ENCODE measurements around the gene RBPMS2. TPM values are rescaled to one million over a fixed set of nuclear protein-coding genes. Genes with fewer than 3 reads are reported as not detected.
A peak's percentile ranks its signal among the peaks of the same experiment; 100 is the strongest.
"Not testable (repeated sequence)": the region's sequence is repeated elsewhere in the genome, so short reads cannot be mapped to it uniquely, and the experiment has no call there.

RBPMS2 gene
- under 1 TPM in 1 of 2 experiments, not detected in 1; 0.10 TPM for total RNA-seq

- DNase-seq = no peak
- Mint-ChIP-seq H3K4me1 (peaks cover 7% of the 10 kb centered on the region), H3K27me3 (peaks cover 72% of the 10 kb centered on the region), H3K36me3 (ENCODE audit: low read depth) (no peaks in the 10 kb centered on the region), H3K27ac (no peak within 1 kb of the TSS), H3K9me3 (no peaks in the 10 kb centered on the region), H3K4me3 (peak within 1 kb of the TSS; percentile 62)
- ChIA-PET CTCF (no interaction called here), POLR2A (no interaction called here)
Measured at GRCh38 chr15:64775551-64776401, at the start of gene RBPMS2. TSS of gene RBPMS2 (minus strand) at chr15:64775589. CDS start at chr15:64775319, 270 bp downstream.

DNA sequence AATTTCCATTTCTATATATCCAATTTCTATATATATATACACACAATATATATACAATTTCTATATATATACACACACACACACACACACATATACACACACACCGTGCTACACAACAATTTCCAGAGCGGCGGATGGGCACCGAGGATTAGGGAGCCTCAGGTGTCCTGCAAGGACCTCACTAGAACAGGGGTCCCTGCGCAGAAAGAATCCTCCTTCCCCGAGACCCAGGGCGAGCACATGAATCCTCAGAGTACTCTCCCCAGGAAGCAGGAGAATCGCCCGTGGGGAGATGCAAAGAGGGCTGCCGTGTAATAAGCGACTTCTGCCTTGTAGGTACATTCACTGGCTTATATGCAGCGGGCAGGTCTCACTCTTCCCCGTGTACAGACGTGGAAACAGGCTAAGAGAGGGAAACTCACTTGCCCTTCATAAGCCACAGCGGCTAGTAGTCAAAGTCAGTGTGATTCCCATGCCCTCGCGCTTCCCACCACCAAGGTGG is 49.6 kb upstream of the RBPMS2 start:
- Mint-ChIP-seq H3K27me3 (no peaks in the 10 kb centered on the region), H3K36me3 (ENCODE audit: low read depth) (peaks cover 20% of the 10 kb centered on the region), H3K4me1 (peaks cover 38% of the 10 kb centered on the region), H3K9me3 (no peaks in the 10 kb centered on the region), H3K27ac (peak overlapping the region; percentile 93), H3K4me3 (peak overlapping the region; percentile 80)
- ChIA-PET CTCF (interaction anchor here (0.7 to 2.5 kb wide), 5 partner anchors 10 to 69 kb away, joined by 3 to 26 read pairs (median 4); no protein-coding TSS in a partner anchor), POLR2A (no interaction called here)
- DNase-seq = peak; percentile 30

DNA sequence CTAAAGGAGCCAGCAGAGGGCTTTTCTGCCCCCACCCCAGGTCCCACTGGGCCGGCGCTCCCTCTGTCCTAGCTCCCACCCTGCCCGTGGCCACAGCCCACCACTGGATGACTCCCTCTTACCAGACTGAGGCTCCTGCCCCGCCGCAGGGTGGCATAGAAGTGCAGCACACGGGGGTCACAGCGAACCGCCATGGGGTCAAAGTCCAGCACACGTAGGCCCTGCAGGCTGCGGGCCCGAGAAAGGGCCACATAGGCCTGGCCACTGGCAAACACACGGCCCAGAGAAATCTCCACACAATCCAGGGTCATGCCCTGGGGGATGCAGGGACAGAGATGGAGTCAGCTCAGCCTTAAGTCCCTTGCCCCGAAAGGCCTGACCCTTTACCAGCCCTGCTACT is 41.1 kb upstream of the RBPMS2 start:
- Mint-ChIP-seq H3K4me3 (no peak overlapping the region), H3K36me3 (ENCODE audit: low read depth) (peaks cover 22% of the 10 kb centered on the region), H3K4me1 (peaks cover 2% of the 10 kb centered on the region), H3K27ac (peak overlapping the region; percentile 31), H3K27me3 (no peaks in the 10 kb centered on the region), H3K9me3 (no peaks in the 10 kb centered on the region)
- no peak for DNase-seq
- POLR2A ChIA-PET = no interaction called here
- CTCF ChIA-PET = interaction anchor here (0.6 to 2.2 kb wide), 6 partner anchors 9 to 239 kb away, joined by 3 to 5 read pairs (median 3); no protein-coding TSS in a partner anchor

DNA sequence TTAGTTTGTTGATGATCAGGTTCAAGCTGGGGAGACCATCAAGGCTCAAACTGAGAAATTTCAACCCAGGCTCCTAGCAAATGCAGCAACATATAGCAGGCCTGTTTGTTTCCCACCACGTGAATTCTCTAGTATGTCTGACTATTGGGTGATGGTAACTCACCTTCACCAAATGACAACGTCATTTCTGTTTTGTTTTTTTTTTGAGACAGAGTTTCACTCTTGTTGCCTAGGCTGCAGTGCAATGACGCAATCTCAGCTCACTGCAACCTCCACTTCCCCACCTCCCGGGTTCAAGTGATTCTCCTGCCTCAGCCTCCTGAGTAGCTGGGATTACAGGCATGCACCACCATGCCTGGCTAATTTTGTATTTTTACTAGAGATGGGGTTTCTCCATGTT is 39.6 kb upstream of the RBPMS2 start:
- CTCF ChIA-PET = interaction anchor here (0.7 to 1.1 kb wide), 5 partner anchors 9 to 485 kb away, joined by 3 to 4 read pairs (median 3); partner anchors contain the start of gene PIF1
- peaks cover 16% of the 10 kb centered on the region for H3K36me3 Mint-ChIP-seq (ENCODE audit: low read depth)
- H3K27me3 Mint-ChIP-seq, H3K4me3 Mint-ChIP-seq, H3K9me3 Mint-ChIP-seq, POLR2A ChIA-PET, H3K4me1 Mint-ChIP-seq, H3K27ac Mint-ChIP-seq, DNase-seq: not testable (repeated sequence)

DNA sequence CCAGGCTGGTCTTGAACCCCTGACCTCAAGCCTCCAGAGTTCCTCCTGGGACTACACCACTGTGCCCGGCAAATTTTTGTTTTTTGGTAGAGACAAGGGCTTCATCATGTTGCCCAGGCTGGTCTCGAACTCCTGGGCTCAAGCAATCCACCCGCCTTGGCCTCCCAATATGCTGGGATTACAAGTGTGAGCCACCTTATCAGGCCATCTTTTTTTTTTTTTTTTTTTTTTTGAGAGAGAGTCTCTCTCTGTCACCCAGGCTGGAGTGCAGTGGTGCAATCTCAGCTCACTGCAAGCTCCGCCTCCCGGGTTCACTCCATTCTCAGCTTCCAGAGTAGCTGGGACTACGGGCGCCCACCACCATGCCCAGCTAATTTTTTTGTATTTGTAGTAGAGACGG is 38.9 kb upstream of the RBPMS2 start:
- DNase-seq, H3K4me3 Mint-ChIP-seq, H3K27me3 Mint-ChIP-seq, H3K27ac Mint-ChIP-seq, POLR2A ChIA-PET, H3K4me1 Mint-ChIP-seq, H3K9me3 Mint-ChIP-seq: not testable (repeated sequence)
- CTCF ChIA-PET = interaction anchor here (0.7 to 1.2 kb wide), 3 partner anchors 11 to 486 kb away, joined by 3 to 4 read pairs (median 3); partner anchors contain the start of gene PIF1
- peaks cover 16% of the 10 kb centered on the region for H3K36me3 Mint-ChIP-seq (ENCODE audit: low read depth)

DNA sequence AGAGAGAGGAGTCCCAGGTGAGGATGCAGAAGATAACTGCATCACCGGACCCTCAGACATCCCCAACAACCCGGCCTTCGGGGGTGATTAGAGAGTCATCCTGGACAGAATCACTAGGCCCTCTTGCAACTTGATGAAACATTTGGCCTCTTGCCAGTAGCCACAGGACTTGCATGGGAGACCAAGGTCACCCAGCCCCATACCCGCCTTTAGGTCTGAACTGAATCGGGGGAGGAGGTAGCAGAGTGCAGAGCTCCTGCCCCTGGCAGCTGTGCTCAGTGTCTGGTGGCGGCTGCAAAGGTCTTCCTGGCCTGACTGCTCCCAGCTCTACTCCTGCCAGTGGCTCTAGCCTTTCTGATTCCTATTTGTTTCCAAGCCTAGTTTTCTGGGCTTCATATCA is 37.7 kb upstream of the RBPMS2 start:
- CTCF ChIA-PET = interaction anchor here (1.2 to 1.3 kb wide), 2 partner anchors 11 to 92 kb away, joined by 3 to 4 read pairs; no protein-coding TSS in a partner anchor
- H3K27me3 Mint-ChIP-seq = peaks cover 6% of the 10 kb centered on the region
- H3K36me3 Mint-ChIP-seq (ENCODE audit: low read depth) = peaks cover 8% of the 10 kb centered on the region
- POLR2A ChIA-PET = no interaction called here
- no peaks in the 10 kb centered on the region for H3K9me3 Mint-ChIP-seq
- no peaks in the 10 kb centered on the region for H3K4me1 Mint-ChIP-seq
- H3K27ac Mint-ChIP-seq = no peak overlapping the region
- no peak for DNase-seq
- no peak overlapping the region for H3K4me3 Mint-ChIP-seq

DNA sequence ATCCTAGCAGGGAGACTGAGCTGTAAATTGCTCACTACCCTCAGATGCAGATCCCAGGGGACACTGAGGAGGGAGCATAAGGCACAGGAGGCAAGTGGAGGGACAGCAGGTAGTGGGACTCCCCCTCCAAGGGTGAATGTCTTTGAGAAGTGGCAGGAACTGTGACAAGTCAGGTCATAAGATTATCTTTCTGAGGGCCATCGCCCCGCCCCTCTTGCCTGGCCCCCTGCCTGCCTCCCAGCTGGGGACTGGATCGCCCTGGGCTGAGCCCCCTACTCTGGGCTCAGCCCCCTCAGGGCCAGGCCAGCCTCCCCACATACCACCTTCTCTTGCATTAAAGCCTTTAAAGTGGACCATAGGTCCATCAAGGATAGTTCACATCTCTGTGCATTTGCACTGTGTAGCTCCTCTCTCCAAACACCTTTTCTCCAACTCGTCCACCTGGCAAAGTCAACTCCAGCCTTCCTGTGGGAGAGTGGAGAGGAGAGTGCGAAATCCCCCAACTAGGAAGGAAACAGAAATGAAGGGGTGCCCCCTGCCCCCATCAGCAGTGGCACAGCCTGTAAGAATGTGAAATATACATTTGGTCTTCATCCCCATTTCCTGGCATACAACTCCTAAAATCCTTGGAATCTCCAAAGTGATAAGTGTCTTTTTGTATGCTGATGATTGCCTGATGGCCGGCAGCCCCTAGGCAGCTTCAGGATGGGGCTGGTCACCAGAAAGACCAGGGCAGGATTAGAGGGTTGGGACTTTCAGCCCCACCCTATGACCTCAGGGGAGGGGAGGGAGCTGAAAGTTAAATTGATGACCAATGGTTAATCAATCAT is 35.3 kb upstream of the RBPMS2 start:
- ChIA-PET POLR2A (no interaction called here), CTCF (interaction anchor here (0.6 to 3.0 kb wide), 7 partner anchors 12 to 259 kb away, joined by 3 to 8 read pairs (median 4); no protein-coding TSS in a partner anchor)
- no peak overlapping the region for H3K4me3 Mint-ChIP-seq
- no peak for DNase-seq
- no peaks in the 10 kb centered on the region for H3K36me3 Mint-ChIP-seq (ENCODE audit: low read depth)
- no peaks in the 10 kb centered on the region for H3K9me3 Mint-ChIP-seq
- no peaks in the 10 kb centered on the region for H3K4me1 Mint-ChIP-seq
- H3K27ac Mint-ChIP-seq = no peak overlapping the region
- peaks cover 6% of the 10 kb centered on the region for H3K27me3 Mint-ChIP-seq

- Mint-ChIP-seq H3K36me3 (ENCODE audit: low read depth) (no peaks in the 10 kb centered on the region), H3K4me3 (no peak overlapping the region), H3K4me1 (no peaks in the 10 kb centered on the region), H3K27ac (no peak overlapping the region), H3K9me3 (no peaks in the 10 kb centered on the region), H3K27me3 (peaks cover 6% of the 10 kb centered on the region)
- ChIA-PET POLR2A (no interaction called here), CTCF (interaction anchor here (0.6 to 3.0 kb wide), 16 partner anchors 13 to 259 kb away, joined by 3 to 8 read pairs (median 3); partner anchors contain the start of gene PIF1)
- peak; percentile 78 for DNase-seq
Measured at GRCh38 chr15:64809649-64810496, 34.5 kb upstream of the RBPMS2 start.

GRCh38 chr15:64808785-64809453 is 33.5 kb upstream of the RBPMS2 start:
- DNase-seq = no peak
- Mint-ChIP-seq H3K4me3 (no peak overlapping the region), H3K4me1 (no peaks in the 10 kb centered on the region), H3K36me3 (ENCODE audit: low read depth) (no peaks in the 10 kb centered on the region), H3K27ac (no peak overlapping the region), H3K9me3 (no peaks in the 10 kb centered on the region), H3K27me3 (peaks cover 6% of the 10 kb centered on the region)
- POLR2A ChIA-PET = interaction anchor here (0.6 kb wide), 1 partner anchor 122 kb away, joined by 3 read pairs; no protein-coding TSS in a partner anchor
- CTCF ChIA-PET = interaction anchor here (0.6 to 3.0 kb wide), 13 partner anchors 14 to 180 kb away, joined by 3 to 8 read pairs (median 3); partner anchors contain the start of gene PIF1

- H3K27me3 Mint-ChIP-seq = peaks cover 7% of the 10 kb centered on the region
- H3K27ac Mint-ChIP-seq = no peak overlapping the region
- H3K4me3 Mint-ChIP-seq = no peak overlapping the region
- CTCF ChIA-PET = interaction anchor here (0.6 to 1.8 kb wide), 2 partner anchors 9 to 29 kb away, joined by 5 read pairs; no protein-coding TSS in a partner anchor
- no peak for DNase-seq
- POLR2A ChIA-PET = no interaction called here
- no peaks in the 10 kb centered on the region for H3K4me1 Mint-ChIP-seq
- H3K36me3 Mint-ChIP-seq (ENCODE audit: low read depth) = no peaks in the 10 kb centered on the region
- no peaks in the 10 kb centered on the region for H3K9me3 Mint-ChIP-seq
Measured at GRCh38 chr15:64807751-64808222, 32.4 kb upstream of the RBPMS2 start.

GRCh38 chr15:64807051-64807749 is 31.8 kb upstream of the RBPMS2 start:
- Mint-ChIP-seq H3K27me3 (peaks cover 7% of the 10 kb centered on the region), H3K4me1 (no peaks in the 10 kb centered on the region), H3K27ac (no peak overlapping the region), H3K9me3 (no peaks in the 10 kb centered on the region), H3K36me3 (ENCODE audit: low read depth) (no peaks in the 10 kb centered on the region), H3K4me3 (no peak overlapping the region)
- DNase-seq = no peak
- POLR2A ChIA-PET = no interaction called here
- CTCF ChIA-PET = interaction anchor here (1.8 kb wide), 1 partner anchor 10 kb away, joined by 5 read pairs; no protein-coding TSS in a partner anchor
